ENCODE measurements around the gene CCS.

The CCS gene

GRCh38 chr11:66564538-66564937, 28.4 kb upstream of the CCS start:
- Histone ChIP-seq H3K9me2 (replicated peaks; ENCODE audit: control insufficient read depth, low read length) (no peaks in the 10 kb centered on the region), H3K36me3 (ENCODE audit: control insufficient read depth, low read length) (no peaks in the 10 kb centered on the region), H3K9me3 (ENCODE audit: control insufficient read depth, insufficient read depth, low read length) (no peaks in the 10 kb centered on the region), H3K27me3 (ENCODE audit: control insufficient read depth, low read length) (peaks cover 28% of the 10 kb centered on the region), H3K4me2 (ENCODE audit: low read length) (no peak overlapping the region), H3F3A (ENCODE audit: control insufficient read depth, insufficient read depth) (no peaks in the 10 kb centered on the region), H4K20me1 (ENCODE audit: control insufficient read depth, insufficient read depth, low read depth, low read length) (no peaks in the 10 kb centered on the region), H3K79me2 (ENCODE audit: control insufficient read depth, low read length) (no peaks in the 10 kb centered on the region), H3K27ac (ENCODE audit: low read depth, low read length) (no peak overlapping the region), H3K4me3 (ENCODE audit: low read length) (no peak overlapping the region), H3K4me1 (ENCODE audit: control insufficient read depth, low read length) (peaks cover 11% of the 10 kb centered on the region)
- TF ChIP-seq, protein P1, sequence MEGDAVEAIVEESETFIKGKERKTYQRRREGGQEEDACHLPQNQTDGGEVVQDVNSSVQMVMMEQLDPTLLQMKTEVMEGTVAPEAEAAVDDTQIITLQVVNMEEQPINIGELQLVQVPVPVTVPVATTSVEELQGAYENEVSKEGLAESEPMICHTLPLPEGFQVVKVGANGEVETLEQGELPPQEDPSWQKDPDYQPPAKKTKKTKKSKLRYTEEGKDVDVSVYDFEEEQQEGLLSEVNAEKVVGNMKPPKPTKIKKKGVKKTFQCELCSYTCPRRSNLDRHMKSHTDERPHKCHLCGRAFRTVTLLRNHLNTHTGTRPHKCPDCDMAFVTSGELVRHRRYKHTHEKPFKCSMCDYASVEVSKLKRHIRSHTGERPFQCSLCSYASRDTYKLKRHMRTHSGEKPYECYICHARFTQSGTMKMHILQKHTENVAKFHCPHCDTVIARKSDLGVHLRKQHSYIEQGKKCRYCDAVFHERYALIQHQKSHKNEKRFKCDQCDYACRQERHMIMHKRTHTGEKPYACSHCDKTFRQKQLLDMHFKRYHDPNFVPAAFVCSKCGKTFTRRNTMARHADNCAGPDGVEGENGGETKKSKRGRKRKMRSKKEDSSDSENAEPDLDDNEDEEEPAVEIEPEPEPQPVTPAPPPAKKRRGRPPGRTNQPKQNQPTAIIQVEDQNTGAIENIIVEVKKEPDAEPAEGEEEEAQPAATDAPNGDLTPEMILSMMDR (IDR thresholded peaks at IDR 0.05; ENCODE audit: low read depth, low read length, poor library complexity, severe bottlenecking): no peak
- TF ChIP-seq EZH2phosphoT487 (IDR thresholded peaks at IDR 0.05; ENCODE audit: borderline replicate concordance, low read length): no peak

DNA sequence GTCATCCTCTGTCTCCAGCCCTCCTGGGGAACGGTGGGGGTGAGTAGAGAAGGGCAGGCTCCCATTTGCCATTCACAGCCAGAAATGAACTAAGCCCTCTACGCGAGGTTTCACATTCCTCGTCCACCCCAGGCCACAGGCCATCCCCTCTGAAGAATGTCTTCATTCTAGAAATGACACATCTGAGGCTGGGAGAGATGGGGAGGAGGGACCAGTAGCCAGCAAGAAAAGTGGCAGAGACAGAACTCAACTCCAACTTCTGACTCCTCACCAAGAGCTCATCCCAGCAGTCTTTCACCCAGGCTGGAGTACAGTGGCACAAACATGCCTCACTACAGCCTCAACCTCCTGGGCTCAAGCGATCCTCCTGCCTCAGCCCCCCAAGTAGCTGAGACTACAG, 28.0 kb upstream of the CCS start:
- no peak for TF ChIP-seq EZH2phosphoT487 (IDR thresholded peaks at IDR 0.05; ENCODE audit: borderline replicate concordance, low read length)
- TF ChIP-seq, protein P1 (IDR thresholded peaks at IDR 0.05; ENCODE audit: low read depth, low read length, poor library complexity, severe bottlenecking): no peak
- H3K79me2 ChIP-seq (ENCODE audit: control insufficient read depth, low read length): no peaks in the 10 kb centered on the region
- no peaks in the 10 kb centered on the region for H4K20me1 ChIP-seq (ENCODE audit: control insufficient read depth, insufficient read depth, low read depth, low read length)
- H3F3A ChIP-seq (ENCODE audit: control insufficient read depth, insufficient read depth): no peaks in the 10 kb centered on the region
- H3K27ac ChIP-seq (ENCODE audit: low read depth, low read length): no peak overlapping the region
- H3K4me2 ChIP-seq (ENCODE audit: low read length): no peak overlapping the region
- H3K9me3 ChIP-seq (ENCODE audit: control insufficient read depth, insufficient read depth, low read length): no peaks in the 10 kb centered on the region
- H3K27me3 ChIP-seq (ENCODE audit: control insufficient read depth, low read length): peaks cover 28% of the 10 kb centered on the region
- peaks cover 11% of the 10 kb centered on the region for H3K4me1 ChIP-seq (ENCODE audit: control insufficient read depth, low read length)
- no peak overlapping the region for H3K4me3 ChIP-seq (ENCODE audit: low read length)
- no peaks in the 10 kb centered on the region for H3K9me2 ChIP-seq (replicated peaks; ENCODE audit: control insufficient read depth, low read length)
- H3K36me3 ChIP-seq (ENCODE audit: control insufficient read depth, low read length): no peaks in the 10 kb centered on the region

GRCh38 chr11:66566221-66566620, 26.8 kb upstream of the CCS start:
- H3K4me2 ChIP-seq (ENCODE audit: low read length): no peak overlapping the region
- peaks cover 34% of the 10 kb centered on the region for H3K27me3 ChIP-seq (ENCODE audit: control insufficient read depth, low read length)
- H3K4me3 ChIP-seq (ENCODE audit: low read length): no peak overlapping the region
- no peaks in the 10 kb centered on the region for H3K9me2 ChIP-seq (replicated peaks; ENCODE audit: control insufficient read depth, low read length)
- no peaks in the 10 kb centered on the region for H3K36me3 ChIP-seq (ENCODE audit: control insufficient read depth, low read length)
- no peak overlapping the region for H3K27ac ChIP-seq (ENCODE audit: low read depth, low read length)
- H3K9me3 ChIP-seq (ENCODE audit: control insufficient read depth, insufficient read depth, low read length): no peaks in the 10 kb centered on the region
- H3K4me1 ChIP-seq (ENCODE audit: control insufficient read depth, low read length): peaks cover 11% of the 10 kb centered on the region
- TF ChIP-seq EZH2phosphoT487 (IDR thresholded peaks at IDR 0.05; ENCODE audit: borderline replicate concordance, low read length): no peak
- TF ChIP-seq, protein P1 (IDR thresholded peaks at IDR 0.05; ENCODE audit: low read depth, low read length, poor library complexity, severe bottlenecking): no peak
- H3K79me2 ChIP-seq (ENCODE audit: control insufficient read depth, low read length): no peaks in the 10 kb centered on the region
- H4K20me1 ChIP-seq (ENCODE audit: control insufficient read depth, insufficient read depth, low read depth, low read length): no peaks in the 10 kb centered on the region
- no peaks in the 10 kb centered on the region for H3F3A ChIP-seq (ENCODE audit: control insufficient read depth, insufficient read depth)

- H3K4me2 ChIP-seq (ENCODE audit: low read length): peak overlapping the region; percentile 76
- H3K9me2 ChIP-seq (replicated peaks; ENCODE audit: control insufficient read depth, low read length): no peaks in the 10 kb centered on the region
- no peaks in the 10 kb centered on the region for H3K9me3 ChIP-seq (ENCODE audit: control insufficient read depth, insufficient read depth, low read length)
- TF ChIP-seq, protein P1 (IDR thresholded peaks at IDR 0.05; ENCODE audit: low read depth, low read length, poor library complexity, severe bottlenecking): no peak
- TF ChIP-seq EZH2phosphoT487 (IDR thresholded peaks at IDR 0.05; ENCODE audit: borderline replicate concordance, low read length): no peak
- H3F3A ChIP-seq (ENCODE audit: control insufficient read depth, insufficient read depth): no peaks in the 10 kb centered on the region
- peak overlapping the region; percentile 69 for H3K4me3 ChIP-seq (ENCODE audit: low read length)
- H3K79me2 ChIP-seq (ENCODE audit: control insufficient read depth, low read length): no peaks in the 10 kb centered on the region
- H3K4me1 ChIP-seq (ENCODE audit: control insufficient read depth, low read length): peaks cover 11% of the 10 kb centered on the region
- H3K27ac ChIP-seq (ENCODE audit: low read depth, low read length): no peak overlapping the region
- H3K36me3 ChIP-seq (ENCODE audit: control insufficient read depth, low read length): no peaks in the 10 kb centered on the region
- peaks cover 34% of the 10 kb centered on the region for H3K27me3 ChIP-seq (ENCODE audit: control insufficient read depth, low read length)
- no peaks in the 10 kb centered on the region for H4K20me1 ChIP-seq (ENCODE audit: control insufficient read depth, insufficient read depth, low read depth, low read length)
Measured at GRCh38 chr11:66567787-66568123, 25.2 kb upstream of the CCS start.
